ENCODE measurements around the gene SYNE1.

Gene SYNE1

DNA sequence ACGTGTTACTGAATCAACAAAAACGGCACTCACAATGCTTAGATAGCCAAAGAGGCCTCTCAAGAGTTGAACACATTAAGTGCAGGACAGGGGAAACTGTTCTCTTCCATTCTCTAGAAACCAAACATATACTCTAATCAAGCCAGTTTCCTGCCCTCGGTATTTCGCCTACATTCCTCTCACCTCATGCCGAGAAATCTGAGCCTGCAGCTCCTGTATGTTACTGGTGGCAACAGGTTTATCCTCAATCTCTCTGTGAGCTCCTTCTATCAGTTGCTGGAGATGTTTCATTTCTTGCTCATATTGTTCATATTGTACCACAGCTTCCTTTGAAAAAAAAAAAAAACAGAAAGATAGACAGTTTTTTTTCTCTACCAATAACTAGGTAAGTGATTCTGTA, 328.9 kb downstream of the SYNE1 start:
- no peak for DNase-seq

DNA sequence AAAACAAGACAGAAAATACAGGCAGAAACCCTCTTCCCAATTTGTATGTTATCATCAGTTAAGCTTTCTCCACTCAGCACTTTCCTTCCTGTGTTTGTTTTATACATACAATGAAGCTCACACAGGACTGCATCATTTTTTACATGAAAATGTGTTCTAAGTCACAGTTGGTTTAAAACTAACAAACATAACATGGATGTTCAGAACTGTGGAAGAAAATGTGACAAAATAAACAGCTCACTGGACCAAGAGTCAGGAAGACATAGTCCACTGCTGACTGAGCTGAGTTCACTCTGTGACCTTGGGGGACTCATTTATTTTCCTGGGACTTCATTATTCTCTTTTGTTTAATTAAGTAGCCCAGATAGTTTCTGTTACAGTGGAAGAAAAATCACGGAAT, 331.5 kb downstream of the SYNE1 start:
- no peak for DNase-seq

DNA sequence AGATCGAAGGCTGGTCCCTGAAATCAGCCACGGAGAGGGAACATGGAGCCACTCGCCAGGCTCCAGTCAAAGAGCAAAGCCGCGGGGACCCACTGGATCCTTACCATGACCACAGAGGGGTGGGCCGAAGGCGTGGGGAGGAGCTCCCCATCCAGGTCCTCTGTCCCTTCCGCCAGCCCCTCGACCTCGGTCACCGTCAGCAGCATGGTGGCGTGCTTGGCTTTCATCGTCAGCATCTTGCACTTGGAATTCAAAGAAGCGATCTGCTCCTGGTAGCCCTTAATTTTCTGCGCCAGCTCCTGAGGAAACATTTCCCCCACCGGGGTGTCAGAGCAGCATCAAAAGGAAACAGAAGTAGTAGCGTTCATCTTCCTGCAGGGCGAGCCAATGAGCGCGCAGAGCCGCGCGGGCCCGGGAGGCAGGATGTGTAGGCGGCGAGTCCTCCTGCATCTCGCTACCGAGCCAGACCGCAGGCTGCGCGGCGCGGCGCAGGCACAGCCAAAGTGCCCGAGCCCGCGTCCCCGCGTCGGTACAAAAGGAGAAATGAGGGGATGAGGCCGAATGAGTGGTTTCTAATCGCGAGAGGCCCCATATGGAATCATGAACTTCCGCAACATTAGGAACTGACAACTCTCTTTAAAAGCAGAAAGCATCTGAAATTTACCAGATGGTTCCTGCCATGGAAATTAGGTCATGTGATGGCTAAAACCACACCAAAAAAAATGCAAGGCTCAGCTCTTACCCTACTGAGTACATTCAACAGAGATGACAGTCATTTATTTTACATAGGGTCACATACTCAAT, 335.2 kb downstream of the SYNE1 start:
- DNase-seq = no peak

DNA sequence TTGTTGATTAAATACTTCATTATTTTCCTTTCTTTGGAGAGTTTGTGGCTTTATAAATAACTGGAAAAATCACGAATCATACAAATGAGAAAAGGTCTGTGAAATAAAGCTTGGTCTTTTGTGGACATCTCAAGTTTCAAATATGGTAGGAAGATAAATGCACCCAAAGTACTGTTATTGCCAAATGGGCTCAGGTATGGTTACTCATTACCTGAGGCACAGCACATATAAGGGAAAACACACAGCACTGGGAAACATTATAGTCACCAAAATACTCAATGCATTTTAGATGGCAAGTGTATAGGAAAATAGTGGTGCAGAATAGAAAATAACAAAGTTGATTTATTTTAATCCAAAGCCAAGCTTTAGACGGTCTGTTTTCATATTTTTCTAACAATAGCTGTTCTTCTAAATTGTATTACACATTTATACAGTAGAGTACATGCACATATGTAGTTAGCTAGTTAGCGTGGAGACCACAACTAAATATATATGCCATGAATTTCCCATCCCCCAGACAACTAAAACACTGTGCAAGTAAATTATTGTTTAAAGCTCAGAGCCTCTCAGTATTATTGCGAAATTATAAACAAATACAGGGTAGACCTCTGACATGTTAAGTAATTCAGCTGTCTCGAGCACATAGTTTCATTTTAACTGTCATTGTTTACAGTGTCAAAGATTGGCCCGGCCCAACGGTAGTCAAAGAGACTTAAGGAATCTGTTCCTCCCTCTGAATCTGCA, 336.0 kb downstream of the SYNE1 start:
- no peak for DNase-seq

DNA sequence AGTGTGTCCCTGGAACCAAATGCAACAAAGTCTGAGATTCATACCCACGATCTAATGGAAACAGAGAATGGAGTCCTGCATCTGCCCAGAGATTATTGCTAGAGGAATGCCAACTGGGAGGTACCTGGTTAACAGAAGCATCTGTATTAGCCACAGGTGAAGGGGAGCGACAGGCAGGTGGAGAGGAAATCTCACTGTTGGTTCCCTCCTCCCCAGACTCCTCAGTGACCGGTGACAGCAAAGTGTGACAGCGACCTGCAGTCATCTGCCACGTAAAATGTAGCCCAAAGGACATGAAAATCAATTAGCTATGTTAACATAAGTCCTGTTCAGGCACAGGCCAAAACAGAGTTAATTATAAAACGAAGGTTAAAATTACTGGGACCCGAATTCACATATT, 336.6 kb downstream of the SYNE1 start:
- DNase-seq = no peak

DNA sequence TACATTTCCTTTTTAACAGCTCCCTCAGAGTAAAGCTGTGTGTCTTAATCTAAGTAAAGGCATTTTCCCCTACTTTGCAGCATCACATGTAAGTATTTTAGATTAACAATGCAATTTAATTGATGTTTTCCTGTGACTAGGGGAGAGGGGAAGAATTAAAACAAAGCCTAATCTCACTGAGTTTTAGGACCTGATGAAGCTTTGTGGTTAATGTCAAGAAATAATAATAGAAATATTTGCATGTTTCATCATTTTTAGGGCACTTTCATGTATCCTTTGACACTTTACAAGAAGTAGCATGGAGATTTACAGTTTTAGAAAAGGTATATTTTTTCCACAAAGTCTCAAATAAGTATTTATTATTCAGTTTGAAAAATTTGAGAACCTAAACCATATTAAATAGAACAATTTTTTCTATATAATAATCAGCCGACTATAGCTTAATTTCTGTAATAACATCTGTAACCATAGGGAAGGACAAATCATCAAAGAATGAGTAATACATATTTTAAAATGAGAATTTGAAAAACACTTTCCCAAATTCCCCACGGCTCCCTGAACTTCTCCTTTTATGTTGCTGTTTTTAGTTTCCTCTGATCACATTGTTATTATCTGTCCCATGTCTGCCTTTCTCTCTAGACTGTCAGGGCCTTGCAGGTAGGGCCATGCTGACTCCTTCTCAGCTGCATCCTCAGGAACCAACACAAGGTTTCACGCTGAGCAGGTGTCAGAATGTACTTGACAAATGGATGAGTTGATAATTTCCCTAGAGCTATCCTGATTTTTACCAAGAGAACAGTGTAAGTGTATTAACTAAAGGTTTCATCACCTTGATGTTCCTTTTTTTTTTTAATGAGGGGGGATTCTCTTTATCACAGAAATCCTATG, 338.1 kb downstream of the SYNE1 start:
- no peak for DNase-seq

DNA sequence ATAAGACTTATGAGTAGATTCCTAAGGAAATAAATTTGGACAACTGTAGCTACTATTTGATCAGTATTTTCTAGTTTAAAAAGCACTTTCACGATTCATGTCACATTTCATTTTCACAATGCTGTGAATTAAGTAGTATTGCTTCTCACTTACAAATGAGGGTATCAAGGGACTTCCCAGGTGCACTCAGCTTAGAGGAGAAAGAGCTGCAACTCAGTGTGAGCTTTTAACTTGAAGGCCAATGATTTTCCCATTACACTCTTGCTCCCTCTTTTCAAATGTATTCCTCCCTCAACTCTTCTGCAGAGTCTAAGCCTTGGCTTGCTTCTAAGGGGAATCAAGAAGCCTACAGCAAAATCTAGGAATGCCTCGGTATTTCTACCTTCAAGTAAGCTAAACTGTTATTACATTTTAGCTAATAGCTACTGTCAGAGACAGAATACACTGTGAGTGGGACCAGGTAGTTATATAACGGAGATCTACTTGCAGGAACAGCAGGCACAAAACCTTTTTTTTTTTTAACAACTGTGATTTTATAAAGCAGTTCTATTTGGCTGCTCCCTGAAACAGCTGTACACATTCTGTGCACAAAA, 339.0 kb downstream of the SYNE1 start:
- DNase-seq = no peak

DNA sequence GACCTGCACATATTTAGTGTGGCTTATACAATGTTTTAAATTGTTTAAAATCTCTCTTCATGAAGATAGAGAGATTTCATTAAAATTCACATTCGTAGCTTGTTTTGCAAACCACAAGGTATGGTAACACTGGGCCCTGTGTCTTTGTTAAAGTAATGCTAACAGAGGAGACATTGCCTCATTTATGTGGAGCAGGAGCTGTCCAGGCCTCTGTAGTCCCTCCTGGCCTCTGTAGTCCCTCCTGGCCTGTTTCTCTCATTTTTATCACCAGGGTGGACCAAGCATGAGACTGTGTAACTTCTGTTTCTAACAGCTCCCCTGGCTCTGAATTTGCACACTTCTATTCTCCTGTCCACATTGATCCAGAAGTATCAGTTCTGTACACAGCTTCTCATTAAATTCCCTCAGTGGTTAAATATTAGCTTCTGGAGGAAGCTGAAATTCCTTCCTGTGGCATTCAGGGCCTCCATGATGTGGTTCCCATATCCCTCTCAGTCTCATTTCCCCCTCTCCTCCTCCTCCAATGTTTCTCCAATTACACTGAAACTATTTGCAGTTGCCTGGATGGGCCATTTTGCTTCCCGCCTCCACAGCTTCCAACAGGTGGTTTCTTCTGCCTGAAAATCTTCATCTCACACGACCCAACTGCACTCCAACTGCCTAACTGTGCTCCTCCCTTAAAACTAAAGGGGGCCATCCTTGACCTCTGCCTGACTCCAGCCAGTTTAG, 340.4 kb downstream of the SYNE1 start:
- DNase-seq = no peak

DNA sequence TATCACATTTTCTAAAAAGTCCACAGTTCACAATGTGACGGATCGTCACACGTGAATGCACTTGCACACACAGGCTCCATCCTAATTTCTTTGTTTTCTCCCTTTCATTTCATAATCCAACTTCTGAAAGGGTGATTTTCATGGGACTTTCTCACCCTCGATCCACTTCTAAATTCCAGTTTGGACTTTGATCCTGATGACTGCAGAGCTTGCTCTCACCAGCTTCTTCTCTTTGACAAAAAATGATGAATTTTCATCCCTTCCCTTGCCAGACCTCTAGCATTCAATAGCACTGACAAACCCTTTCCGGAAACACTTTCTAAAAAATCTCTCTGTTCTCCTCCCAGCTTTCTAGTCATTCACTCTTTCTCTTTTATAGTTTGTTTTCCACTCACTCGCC, 341.2 kb downstream of the SYNE1 start:
- DNase-seq = no peak

DNA sequence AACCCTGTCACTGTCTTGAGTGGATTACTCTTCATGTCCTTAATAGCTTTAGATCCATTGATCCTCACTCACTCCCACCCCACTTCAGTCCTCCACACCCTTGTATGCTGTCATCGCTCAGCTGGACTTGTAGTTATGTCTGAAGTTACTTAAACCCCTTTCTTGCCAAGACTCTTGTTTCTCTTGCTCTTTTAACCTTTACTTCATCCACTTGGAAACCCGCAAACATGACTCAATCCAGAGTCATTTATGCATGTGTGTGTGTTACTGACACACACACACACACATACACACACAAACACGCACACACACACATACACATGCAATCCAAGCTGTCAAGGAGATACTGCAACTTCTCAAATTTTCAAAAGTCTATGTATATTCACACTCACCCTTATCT, 341.8 kb downstream of the SYNE1 start:
- DNase-seq = no peak

DNA sequence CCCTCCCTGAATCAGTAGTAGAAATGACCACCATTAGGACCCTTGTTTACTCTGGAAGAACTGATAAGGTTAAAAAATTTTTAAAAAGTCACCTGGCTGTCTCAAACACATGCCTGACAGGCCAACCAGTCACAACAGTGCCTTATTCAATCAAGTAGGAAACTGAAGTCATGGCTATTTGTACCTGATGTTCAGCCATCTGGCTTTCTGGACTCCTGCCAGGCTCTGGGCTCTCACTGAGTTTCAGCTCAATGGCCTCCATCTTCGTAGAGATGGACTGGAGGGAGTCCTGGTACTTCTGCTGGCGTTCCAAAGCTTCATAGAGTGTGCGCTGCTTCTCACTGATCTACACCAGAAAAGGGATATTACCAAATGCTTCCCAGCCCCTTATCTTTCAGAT, 343.8 kb downstream of the SYNE1 start:
- no peak for DNase-seq

DNA sequence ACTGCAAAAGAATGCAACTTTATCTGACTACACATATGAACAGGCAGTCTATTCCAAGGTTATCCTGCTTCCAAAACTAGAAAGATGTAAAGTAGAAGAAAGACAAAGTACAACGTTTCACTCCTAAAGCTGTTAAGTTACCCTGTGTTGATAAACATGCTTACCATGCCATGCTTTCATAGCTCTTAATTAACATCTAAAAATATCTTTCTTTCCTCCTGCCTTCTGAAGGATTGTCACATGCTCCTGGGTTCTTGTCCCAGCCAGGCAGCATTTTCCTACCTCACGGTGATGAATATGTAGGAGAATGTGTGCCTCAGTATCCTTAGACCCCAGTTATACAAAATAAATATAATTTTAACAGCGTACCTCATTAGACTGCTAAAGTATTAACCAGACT, 344.6 kb downstream of the SYNE1 start:
- DNase-seq = no peak

DNA sequence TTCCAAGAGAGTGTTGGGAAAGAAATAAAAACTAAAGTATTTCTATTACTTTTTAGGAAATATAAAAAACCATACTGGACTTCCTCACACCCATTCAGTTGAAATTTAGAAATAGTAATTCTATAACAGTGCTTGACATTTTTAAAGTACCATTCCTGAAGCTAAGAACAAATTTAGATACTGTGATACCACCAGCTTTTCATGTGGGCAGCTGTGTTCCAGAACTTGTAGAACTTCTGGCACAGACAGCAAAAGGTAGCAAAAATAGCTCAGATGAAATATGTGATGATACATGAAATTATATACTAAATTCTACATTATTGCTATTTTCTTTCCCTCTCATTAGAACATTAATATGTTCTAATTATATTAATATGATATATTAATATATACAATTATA, 346.5 kb downstream of the SYNE1 start:
- DNase-seq = no peak

DNA sequence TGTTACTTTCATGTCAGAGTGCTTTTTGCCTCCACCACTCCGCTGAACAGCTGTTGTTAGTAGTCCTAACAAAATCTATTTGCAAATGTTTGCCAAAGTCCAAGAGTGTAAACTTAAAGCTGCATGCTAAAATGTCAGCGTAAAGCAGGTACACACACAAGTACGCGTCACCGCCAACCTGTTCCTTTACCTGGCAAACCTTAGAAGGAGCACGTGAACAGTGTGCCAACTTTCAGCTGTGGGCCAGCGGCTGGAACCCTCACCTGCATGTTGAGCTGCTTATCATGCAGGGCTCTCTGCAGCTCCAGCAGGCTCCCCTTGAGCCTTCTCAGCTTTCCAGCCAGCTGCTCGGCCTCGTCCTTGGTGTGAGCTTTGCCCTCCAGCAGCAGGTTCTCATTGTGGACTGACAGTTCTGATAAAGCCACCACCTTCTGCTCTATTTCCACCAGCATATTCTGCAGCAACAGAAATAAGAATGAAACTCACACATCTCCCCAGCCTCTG, 359.3 kb downstream of the SYNE1 start:
- DNase-seq = no peak

DNA sequence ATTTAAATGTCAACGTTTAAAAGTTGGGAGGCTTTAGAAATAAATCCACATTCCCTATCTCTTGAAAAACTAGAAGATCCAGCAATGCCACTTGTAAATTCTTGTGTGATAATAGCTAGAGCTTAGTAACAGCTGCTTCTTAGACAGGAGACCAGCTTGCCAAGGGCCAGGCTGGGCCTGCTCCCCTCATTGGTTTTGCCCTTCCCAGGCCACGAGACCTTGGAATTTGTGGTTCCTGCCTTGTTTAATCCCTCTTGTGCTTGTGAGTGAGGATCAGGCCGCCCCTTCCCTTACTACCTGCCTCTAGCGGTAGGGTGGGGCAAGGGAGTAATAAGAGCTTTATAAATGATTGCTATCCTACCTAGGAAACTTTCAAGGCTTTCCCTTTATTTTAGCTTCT, 363.5 kb downstream of the SYNE1 start:
- DNase-seq = no peak

DNA sequence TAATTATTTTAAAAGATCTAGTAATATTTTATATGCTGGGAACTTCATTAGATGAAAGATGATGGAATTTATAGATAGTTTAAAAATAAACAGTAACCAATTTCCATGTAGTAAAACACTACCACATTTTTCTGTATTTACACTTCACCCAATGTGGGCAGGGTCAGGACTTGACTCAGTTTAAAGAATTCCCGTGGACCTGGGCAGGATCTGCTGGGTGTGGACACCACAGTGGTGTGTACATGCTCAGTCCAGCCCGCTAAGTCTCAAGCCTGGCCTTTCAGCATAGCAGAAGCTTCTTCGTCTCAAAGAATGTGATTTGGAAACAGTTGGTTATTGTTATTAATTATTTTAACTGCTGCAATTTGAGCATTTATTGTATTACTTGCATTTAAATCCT, 364.2 kb downstream of the SYNE1 start:
- no peak for DNase-seq

DNA sequence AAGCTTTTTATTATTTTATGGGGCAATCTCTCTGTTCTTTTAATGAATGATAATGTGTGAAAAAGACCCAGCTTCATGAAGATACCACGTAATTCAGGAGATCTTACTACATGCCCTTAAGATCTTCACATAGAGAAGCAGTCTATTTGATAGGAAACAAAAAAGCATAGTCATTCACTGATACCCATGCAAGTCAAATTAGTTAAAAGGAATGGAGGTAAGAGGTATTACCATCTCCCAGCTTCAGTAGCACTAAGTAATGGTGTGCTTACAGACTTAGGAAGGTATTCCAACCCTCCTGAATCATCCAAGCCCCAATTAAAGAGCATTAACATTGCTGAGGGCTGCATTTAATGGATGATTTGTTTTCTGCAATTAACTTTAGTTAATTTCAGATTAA, 364.7 kb downstream of the SYNE1 start:
- DNase-seq = no peak

DNA sequence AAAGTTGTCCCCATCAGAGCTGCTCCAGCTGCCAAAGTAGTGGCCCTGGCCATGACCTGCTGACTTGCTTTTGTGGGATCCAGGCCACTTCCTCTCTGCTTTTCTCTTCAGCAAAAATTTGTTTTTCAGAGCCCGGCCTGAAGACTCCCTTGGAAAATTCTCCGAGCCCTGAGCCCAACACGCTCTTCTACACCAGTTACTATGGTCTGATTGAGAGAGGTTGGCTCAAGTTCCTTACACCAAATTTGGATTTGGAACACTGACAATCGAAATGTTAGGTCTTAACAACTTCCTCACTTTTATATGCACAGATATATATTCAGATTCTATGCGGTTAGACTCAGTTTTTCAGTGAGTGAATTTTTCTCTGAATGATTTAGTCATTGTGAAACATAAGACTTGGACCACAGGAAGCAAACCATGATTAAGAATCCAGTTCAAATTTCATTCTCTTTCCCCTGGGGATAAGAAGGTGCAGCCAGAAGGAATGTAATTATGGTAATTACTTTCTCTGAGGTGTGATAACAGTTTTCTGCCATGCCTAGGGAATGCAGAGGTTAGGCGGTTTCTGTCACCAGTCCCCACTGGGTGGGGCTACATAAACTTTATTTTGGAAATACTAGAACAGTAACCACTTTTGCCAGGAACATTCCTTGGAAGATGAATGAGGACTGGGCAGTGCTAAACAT, 365.2 kb downstream of the SYNE1 start:
- DNase-seq = no peak

DNA sequence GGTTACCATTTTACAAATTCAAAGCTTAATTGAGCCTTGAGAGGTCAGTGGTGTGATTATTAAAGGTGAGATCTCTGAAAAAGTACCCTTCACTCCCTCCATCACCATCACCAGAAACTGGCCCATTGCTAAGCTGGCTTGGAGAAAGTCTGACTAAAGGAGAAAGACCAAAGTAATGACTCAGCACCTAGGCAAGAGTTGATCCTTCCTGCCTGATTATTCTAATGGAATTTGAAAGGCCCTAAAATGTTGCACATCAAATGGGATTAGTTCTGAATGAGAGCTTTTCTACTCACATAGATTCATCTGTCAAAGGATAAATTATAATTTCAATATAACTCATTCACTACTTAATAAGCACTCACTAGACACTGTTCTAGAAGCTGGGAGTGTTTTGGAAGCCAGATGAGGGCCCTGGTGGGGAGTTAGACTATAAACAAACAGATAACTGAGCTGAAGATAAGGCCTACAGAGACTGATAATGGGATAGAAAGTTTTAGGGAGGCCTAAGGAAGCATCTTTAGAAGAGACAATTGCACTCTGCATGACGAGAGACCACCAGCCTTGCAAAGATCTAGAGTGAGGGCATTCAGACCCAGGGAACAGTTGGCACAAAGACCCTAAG, 366.7 kb downstream of the SYNE1 start:
- no peak for DNase-seq

DNA sequence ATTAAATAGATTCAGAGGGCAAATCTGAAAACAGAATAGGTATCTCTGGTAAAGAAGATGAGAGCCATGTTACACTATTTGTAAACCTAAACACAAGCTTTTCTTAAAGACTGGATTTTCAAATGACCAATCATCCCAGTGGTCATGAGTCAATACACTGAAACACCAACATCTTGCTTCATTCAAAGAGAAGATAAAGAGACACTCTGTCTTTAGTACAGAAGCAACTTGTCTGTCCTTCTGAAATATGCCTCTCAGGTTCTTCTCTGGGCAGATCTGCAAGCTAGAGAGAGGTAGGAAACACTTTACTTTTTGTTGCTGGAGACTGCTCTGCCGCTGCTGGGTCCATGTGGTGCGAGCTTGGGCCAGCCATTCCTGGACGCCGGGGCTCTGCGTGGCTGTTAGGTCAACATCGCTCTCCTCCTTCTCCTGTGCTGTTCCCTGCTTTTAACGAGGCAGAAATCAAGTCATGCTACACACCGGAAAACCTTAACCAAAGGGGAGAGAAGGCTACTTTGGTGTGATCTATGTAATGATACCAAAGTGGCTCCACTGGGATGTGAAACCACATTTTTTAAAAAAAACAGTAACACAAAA, 368.2 kb downstream of the SYNE1 start:
- no peak for DNase-seq
